GM23338 (cell line): ENCODE results near the gene CTDNEP1. TPM values are rescaled to one million over a fixed set of nuclear protein-coding genes. Genes with fewer than 3 reads are reported as not detected.
A peak's percentile ranks its signal among the peaks of the same experiment; 100 is the strongest.

Experiments used
- ATAC-seq: fragments of 200-7000 bp; cut with Tn5 transposase; 3 replicates; pipeline ENCODE4 v1.9.1; 2020
- DNase-seq: peaks from one replicate; pipeline ENCODE4 v3.0.0-alpha.2; 2015; ENCODE audit warnings: low spot score
- H2AFZ ChIP-seq: fragments of 200-600 bp; sonication (generic); 2 replicates; pipeline ENCODE4 v1.8.0; 2016; ENCODE audit warnings: antibody characterized with exemption, mild to moderate bottlenecking, moderate library complexity
- H3F3A ChIP-seq: fragments of 200-600 bp; sonication (generic); replicated peaks from 2 replicates; pipeline ENCODE4 v1.8.0; 2017; ENCODE audit warnings: antibody characterized with exemption, mixed run types, low read depth
- H3K27ac ChIP-seq: fragments of 200-600 bp; sonication (generic); 2 replicates; pipeline ENCODE4 v1.6.1; 2016; ENCODE audit warnings: low read depth
- H3K27me3 ChIP-seq: fragments of 200-600 bp; sonication (generic); 2 replicates; pipeline ENCODE4 v1.8.0; 2016; ENCODE audit warnings: mild to moderate bottlenecking, mixed run types, moderate library complexity; ENCODE audit not compliant: insufficient read depth
- H3K36me3 ChIP-seq: fragments of 200-600 bp; sonication (generic); 2 replicates; pipeline ENCODE4 v1.8.0; 2016; ENCODE audit warnings: mild to moderate bottlenecking; ENCODE audit not compliant: insufficient read depth
- H3K4me1 ChIP-seq: fragments of 200-600 bp; sonication (generic); 2 replicates; pipeline ENCODE4 v1.8.0; 2016; ENCODE audit warnings: mild to moderate bottlenecking, moderate library complexity; ENCODE audit not compliant: insufficient read depth
- H3K4me2 ChIP-seq: fragments of 200-600 bp; sonication (generic); 2 replicates; pipeline ENCODE4 v1.7.1; 2017; ENCODE audit warnings: mixed run types
- H3K4me3 ChIP-seq: fragments of 200-600 bp; sonication (generic); 2 replicates; pipeline ENCODE4 v1.6.1; 2016; ENCODE audit warnings: mixed run types
- H3K79me2 ChIP-seq: fragments of 200-600 bp; sonication (generic); replicated peaks from 2 replicates; pipeline ENCODE4 v1.8.0; 2017; ENCODE audit warnings: mild to moderate bottlenecking; ENCODE audit not compliant: insufficient read depth
- H3K9me2 ChIP-seq: fragments of 200-600 bp; sonication (generic); 2 replicates; pipeline ENCODE4 v1.8.0; 2017; ENCODE audit not compliant: insufficient read depth
- H4K20me1 ChIP-seq: fragments of 200-600 bp; sonication (generic); replicated peaks from 2 replicates; pipeline ENCODE4 v1.8.0; 2017; ENCODE audit warnings: mild to moderate bottlenecking; ENCODE audit not compliant: insufficient read depth
- H3K27ac Mint-ChIP-seq: 2 replicates; pipeline ENCODE4 v1.8.0; 2020; ENCODE audit warnings: inconsistent platforms, mild to moderate bottlenecking, moderate library complexity, mixed read lengths
- H3K27me3 Mint-ChIP-seq: 3 replicates; pipeline ENCODE4 v1.8.0; 2022; ENCODE audit warnings: low read depth, mild to moderate bottlenecking, moderate library complexity, mixed read lengths, inconsistent platforms; ENCODE audit not compliant: insufficient read depth, poor library complexity
- H3K36me3 Mint-ChIP-seq: 3 replicates; pipeline ENCODE4 v1.8.0; 2021; ENCODE audit warnings: low read depth, mild to moderate bottlenecking, inconsistent platforms, moderate library complexity, mixed read lengths
- H3K4me1 Mint-ChIP-seq: 3 replicates; pipeline ENCODE4 v1.8.0; 2020; ENCODE audit warnings: mild to moderate bottlenecking, inconsistent platforms, mixed read lengths
- H3K4me3 Mint-ChIP-seq: 3 replicates; pipeline ENCODE4 v1.8.0; 2021; ENCODE audit warnings: moderate library complexity, mild to moderate bottlenecking, inconsistent platforms, mixed read lengths
- H3K9me3 Mint-ChIP-seq: 3 replicates; pipeline ENCODE4 v1.8.0; 2020; ENCODE audit warnings: moderate library complexity, mild to moderate bottlenecking, inconsistent platforms, mixed read lengths
- CREB1 ChIP-seq: fragments of 250-450 bp; sonication (Bioruptor Pico); IDR thresholded peaks from 2 replicates; pipeline ENCODE4 v1.5.0; 2020; ENCODE audit warnings: low read depth, mild to moderate bottlenecking, moderate library complexity
- EZH2 ChIP-seq: fragments of 200-600 bp; sonication (generic); IDR thresholded peaks from one replicate; pipeline ENCODE4 v1.8.0; 2017; ENCODE audit warnings: antibody characterized with exemption, mild to moderate bottlenecking, low read depth; ENCODE audit not compliant: unreplicated experiment
- EZH2phosphoT487 ChIP-seq: fragments of 200-600 bp; sonication (generic); IDR thresholded peaks from one replicate; pipeline ENCODE4 v1.8.1; 2018; ENCODE audit warnings: antibody characterized with exemption; ENCODE audit not compliant: unreplicated experiment
- JUNB ChIP-seq: IDR thresholded peaks from one replicate; pipeline ENCODE4 v1.6.1; 2016; ENCODE audit warnings: antibody characterized with exemption; ENCODE audit not compliant: unreplicated experiment
- NANOG ChIP-seq: IDR thresholded peaks from 2 replicates; pipeline ENCODE4 v1.6.1; 2016; ENCODE audit warnings: antibody characterized with exemption, borderline replicate concordance
- POLR2AphosphoS5 ChIP-seq: IDR thresholded peaks from 2 replicates; pipeline ENCODE4 v1.6.1; 2016; ENCODE audit warnings: antibody characterized with exemption, low read depth
- STAT1 ChIP-seq: IDR thresholded peaks from one replicate; pipeline ENCODE4 v1.6.1; 2016; ENCODE audit warnings: antibody characterized with exemption; ENCODE audit not compliant: unreplicated experiment
- ZNF114 ChIP-seq: fragments of 250-450 bp; sonication (Bioruptor Pico); IDR thresholded peaks from 2 replicates; pipeline ENCODE4 v1.5.0; 2020; ENCODE audit warnings: mild to moderate bottlenecking, moderate library complexity
- ZNF331 ChIP-seq: fragments of 250-450 bp; sonication (Bioruptor Pico); IDR thresholded peaks from 2 replicates; pipeline ENCODE4 v1.5.0; 2020; ENCODE audit warnings: low read depth, mild to moderate bottlenecking, moderate library complexity
- polyA plus RNA-seq: library from polyadenylated mRNA; unstranded; fragments of >200 nt; fragmentation: Nextera tagmentation; extraction: Ambion mirVana; gene quantifications from 2 replicates; pipeline ENCODE4 v1.2.1, GENCODE V29; 2016
- total RNA-seq: library from RNA; depleted of rRNA; stranded (reverse); fragments of >200 nt; shearing (Covaris generic); gene quantifications from 2 replicates; pipeline ENCODE4 v1.2.3, GENCODE V29; 2014
- TF ChIP-seq, protein P1 (sequence below): IDR thresholded peaks from 2 replicates; pipeline ENCODE4 v1.6.1; 2016; ENCODE audit warnings: antibody characterized with exemption
- TF ChIP-seq, protein P2 (sequence below): fragments of 250-450 bp; sonication (Bioruptor Pico); IDR thresholded peaks from 2 replicates; pipeline ENCODE4 v1.5.0; 2020; ENCODE audit warnings: mild to moderate bottlenecking, moderate library complexity
- TF ChIP-seq, protein P3 (sequence below): IDR thresholded peaks from one replicate; pipeline ENCODE4 v1.6.1; 2018; ENCODE audit warnings: antibody characterized with exemption; ENCODE audit not compliant: unreplicated experiment
- TF ChIP-seq, protein P4 (sequence below), 2 experiments: fragments of 200-600 bp in 1 of 2; sonication (generic) in 1 of 2; conservative IDR thresholded peaks; 2 replicates each; pipeline versions ENCODE4 v1.5.1 to v1.6.1; 2016 to 2017; ENCODE audit warnings: antibody characterized with exemption in 2 of 2, low read depth in 2 of 2, mild to moderate bottlenecking in 2 of 2, moderate library complexity in 1 of 2

Gene CTDNEP1
- total and polyA plus RNA-seq, 2 experiments from 2014 or later, result 48.1 to 93.4 TPM

DNA sequence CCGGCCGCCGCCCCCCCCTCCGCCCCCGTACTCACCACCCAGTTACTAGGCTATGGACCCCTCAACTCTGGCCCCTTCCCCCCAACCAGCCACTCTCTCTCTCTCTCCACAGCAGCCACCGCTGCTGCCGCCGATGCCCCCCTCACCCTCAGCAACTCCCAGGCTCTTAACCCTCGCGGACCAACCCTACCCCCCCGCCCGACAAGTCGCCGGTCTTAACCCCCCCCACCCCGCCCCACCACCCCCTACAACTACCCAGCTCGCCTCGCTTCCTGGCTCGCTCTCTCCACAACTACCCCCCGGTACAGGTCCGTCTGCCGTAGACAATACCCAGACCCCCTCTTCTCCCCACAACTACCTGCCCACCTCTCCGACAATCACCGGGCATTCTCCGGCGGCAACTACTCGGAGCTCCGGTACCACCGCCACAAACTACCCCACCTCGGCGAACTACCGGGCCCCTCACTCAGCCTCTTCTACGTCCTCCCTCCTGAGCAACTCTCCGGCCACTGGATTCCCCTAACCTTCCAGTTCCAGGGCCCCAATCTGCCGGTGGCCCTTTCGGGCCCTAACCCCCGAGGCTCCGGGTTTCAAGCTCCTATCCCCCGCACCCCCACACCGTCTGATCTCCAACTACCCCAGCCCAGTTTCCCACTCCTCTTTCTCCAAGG, 13.0 kb downstream of the CTDNEP1 start:
- Mint-ChIP-seq H3K27ac (peak overlapping the region; percentile 98), H3K4me3 (peak overlapping the region; percentile 87), H3K36me3 (peaks cover 54% of the 10 kb centered on the region), H3K9me3 (peaks cover 3% of the 10 kb centered on the region), H3K4me1 (peaks cover 38% of the 10 kb centered on the region), H3K27me3 (peaks cover 35% of the 10 kb centered on the region)
- ATAC-seq, result no peak
- DNase-seq, result no peak
- Histone ChIP-seq H2AFZ (no peak overlapping the region), H3K4me2 (peak overlapping the region; percentile 92), H3K4me3 (peak overlapping the region; percentile 99), H3K79me2 (peaks cover 49% of the 10 kb centered on the region), H3K36me3 (peaks cover 17% of the 10 kb centered on the region), H3F3A (peaks cover 42% of the 10 kb centered on the region), H3K9me2 (no peaks in the 10 kb centered on the region), H4K20me1 (peaks cover 17% of the 10 kb centered on the region), H3K4me1 (peaks cover 18% of the 10 kb centered on the region), H3K27me3 (no peaks in the 10 kb centered on the region), H3K27ac (peak overlapping the region; percentile 88; the same call in 1 of the 2 replicates)
- no peak for TF ChIP-seq NANOG
- TF ChIP-seq POLR2AphosphoS5, result no peak
- TF ChIP-seq, protein P1, sequence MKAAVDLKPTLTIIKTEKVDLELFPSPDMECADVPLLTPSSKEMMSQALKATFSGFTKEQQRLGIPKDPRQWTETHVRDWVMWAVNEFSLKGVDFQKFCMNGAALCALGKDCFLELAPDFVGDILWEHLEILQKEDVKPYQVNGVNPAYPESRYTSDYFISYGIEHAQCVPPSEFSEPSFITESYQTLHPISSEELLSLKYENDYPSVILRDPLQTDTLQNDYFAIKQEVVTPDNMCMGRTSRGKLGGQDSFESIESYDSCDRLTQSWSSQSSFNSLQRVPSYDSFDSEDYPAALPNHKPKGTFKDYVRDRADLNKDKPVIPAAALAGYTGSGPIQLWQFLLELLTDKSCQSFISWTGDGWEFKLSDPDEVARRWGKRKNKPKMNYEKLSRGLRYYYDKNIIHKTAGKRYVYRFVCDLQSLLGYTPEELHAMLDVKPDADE, result no peak
- TF ChIP-seq, protein P2, sequence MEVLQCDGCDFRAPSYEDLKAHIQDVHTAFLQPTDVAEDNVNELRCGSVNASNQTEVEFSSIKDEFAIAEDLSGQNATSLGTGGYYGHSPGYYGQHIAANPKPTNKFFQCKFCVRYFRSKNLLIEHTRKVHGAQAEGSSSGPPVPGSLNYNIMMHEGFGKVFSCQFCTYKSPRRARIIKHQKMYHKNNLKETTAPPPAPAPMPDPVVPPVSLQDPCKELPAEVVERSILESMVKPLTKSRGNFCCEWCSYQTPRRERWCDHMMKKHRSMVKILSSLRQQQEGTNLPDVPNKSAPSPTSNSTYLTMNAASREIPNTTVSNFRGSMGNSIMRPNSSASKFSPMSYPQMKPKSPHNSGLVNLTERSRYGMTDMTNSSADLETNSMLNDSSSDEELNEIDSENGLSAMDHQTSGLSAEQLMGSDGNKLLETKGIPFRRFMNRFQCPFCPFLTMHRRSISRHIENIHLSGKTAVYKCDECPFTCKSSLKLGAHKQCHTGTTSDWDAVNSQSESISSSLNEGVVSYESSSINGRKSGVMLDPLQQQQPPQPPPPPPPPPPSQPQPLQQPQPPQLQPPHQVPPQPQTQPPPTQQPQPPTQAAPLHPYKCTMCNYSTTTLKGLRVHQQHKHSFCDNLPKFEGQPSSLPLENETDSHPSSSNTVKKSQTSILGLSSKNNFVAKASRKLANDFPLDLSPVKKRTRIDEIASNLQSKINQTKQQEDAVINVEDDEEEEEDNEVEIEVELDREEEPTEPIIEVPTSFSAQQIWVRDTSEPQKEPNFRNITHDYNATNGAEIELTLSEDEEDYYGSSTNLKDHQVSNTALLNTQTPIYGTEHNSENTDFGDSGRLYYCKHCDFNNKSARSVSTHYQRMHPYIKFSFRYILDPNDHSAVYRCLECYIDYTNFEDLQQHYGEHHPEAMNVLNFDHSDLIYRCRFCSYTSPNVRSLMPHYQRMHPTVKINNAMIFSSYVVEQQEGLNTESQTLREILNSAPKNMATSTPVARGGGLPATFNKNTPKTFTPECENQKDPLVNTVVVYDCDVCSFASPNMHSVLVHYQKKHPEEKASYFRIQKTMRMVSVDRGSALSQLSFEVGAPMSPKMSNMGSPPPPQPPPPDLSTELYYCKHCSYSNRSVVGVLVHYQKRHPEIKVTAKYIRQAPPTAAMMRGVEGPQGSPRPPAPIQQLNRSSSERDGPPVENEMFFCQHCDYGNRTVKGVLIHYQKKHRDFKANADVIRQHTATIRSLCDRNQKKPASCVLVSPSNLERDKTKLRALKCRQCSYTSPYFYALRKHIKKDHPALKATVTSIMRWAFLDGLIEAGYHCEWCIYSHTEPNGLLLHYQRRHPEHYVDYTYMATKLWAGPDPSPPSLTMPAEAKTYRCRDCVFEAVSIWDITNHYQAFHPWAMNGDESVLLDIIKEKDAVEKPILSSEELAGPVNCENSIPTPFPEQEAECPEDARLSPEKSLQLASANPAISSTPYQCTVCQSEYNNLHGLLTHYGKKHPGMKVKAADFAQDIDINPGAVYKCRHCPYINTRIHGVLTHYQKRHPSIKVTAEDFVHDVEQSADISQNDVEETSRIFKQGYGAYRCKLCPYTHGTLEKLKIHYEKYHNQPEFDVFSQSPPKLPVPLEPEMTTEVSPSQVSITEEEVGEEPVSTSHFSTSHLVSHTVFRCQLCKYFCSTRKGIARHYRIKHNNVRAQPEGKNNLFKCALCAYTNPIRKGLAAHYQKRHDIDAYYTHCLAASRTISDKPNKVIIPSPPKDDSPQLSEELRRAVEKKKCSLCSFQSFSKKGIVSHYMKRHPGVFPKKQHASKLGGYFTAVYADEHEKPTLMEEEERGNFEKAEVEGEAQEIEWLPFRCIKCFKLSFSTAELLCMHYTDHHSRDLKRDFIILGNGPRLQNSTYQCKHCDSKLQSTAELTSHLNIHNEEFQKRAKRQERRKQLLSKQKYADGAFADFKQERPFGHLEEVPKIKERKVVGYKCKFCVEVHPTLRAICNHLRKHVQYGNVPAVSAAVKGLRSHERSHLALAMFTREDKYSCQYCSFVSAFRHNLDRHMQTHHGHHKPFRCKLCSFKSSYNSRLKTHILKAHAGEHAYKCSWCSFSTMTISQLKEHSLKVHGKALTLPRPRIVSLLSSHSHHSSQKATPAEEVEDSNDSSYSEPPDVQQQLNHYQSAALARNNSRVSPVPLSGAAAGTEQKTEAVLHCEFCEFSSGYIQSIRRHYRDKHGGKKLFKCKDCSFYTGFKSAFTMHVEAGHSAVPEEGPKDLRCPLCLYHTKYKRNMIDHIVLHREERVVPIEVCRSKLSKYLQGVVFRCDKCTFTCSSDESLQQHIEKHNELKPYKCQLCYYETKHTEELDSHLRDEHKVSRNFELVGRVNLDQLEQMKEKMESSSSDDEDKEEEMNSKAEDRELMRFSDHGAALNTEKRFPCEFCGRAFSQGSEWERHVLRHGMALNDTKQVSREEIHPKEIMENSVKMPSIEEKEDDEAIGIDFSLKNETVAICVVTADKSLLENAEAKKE (CRISPR knock-in tag), result no peak
- no peak for TF ChIP-seq EZH2phosphoT487
- no peak for TF ChIP-seq ZNF114 (CRISPR knock-in tag)
- TF ChIP-seq STAT1, result no peak
- TF ChIP-seq, protein P3, sequence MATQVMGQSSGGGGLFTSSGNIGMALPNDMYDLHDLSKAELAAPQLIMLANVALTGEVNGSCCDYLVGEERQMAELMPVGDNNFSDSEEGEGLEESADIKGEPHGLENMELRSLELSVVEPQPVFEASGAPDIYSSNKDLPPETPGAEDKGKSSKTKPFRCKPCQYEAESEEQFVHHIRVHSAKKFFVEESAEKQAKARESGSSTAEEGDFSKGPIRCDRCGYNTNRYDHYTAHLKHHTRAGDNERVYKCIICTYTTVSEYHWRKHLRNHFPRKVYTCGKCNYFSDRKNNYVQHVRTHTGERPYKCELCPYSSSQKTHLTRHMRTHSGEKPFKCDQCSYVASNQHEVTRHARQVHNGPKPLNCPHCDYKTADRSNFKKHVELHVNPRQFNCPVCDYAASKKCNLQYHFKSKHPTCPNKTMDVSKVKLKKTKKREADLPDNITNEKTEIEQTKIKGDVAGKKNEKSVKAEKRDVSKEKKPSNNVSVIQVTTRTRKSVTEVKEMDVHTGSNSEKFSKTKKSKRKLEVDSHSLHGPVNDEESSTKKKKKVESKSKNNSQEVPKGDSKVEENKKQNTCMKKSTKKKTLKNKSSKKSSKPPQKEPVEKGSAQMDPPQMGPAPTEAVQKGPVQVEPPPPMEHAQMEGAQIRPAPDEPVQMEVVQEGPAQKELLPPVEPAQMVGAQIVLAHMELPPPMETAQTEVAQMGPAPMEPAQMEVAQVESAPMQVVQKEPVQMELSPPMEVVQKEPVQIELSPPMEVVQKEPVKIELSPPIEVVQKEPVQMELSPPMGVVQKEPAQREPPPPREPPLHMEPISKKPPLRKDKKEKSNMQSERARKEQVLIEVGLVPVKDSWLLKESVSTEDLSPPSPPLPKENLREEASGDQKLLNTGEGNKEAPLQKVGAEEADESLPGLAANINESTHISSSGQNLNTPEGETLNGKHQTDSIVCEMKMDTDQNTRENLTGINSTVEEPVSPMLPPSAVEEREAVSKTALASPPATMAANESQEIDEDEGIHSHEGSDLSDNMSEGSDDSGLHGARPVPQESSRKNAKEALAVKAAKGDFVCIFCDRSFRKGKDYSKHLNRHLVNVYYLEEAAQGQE, result no peak
- no peak for TF ChIP-seq JUNB
- no peak for TF ChIP-seq EZH2
- no peak for TF ChIP-seq ZNF331 (CRISPR knock-in tag)
- TF ChIP-seq CREB1 (CRISPR knock-in tag), result no peak
- TF ChIP-seq, protein P4, sequence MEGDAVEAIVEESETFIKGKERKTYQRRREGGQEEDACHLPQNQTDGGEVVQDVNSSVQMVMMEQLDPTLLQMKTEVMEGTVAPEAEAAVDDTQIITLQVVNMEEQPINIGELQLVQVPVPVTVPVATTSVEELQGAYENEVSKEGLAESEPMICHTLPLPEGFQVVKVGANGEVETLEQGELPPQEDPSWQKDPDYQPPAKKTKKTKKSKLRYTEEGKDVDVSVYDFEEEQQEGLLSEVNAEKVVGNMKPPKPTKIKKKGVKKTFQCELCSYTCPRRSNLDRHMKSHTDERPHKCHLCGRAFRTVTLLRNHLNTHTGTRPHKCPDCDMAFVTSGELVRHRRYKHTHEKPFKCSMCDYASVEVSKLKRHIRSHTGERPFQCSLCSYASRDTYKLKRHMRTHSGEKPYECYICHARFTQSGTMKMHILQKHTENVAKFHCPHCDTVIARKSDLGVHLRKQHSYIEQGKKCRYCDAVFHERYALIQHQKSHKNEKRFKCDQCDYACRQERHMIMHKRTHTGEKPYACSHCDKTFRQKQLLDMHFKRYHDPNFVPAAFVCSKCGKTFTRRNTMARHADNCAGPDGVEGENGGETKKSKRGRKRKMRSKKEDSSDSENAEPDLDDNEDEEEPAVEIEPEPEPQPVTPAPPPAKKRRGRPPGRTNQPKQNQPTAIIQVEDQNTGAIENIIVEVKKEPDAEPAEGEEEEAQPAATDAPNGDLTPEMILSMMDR (conservative IDR thresholded peaks at IDR 0.05; ENCODE audit: low read depth in 2 of 2), result no peak
